Calu3 (cell line): Measurements from ENCODE around the gene LGALS7. TPM values are rescaled to one million over a fixed set of nuclear protein-coding genes. Genes with fewer than 3 reads are reported as not detected.
"Not testable (repeated sequence)": the region's sequence is repeated elsewhere in the genome, so short reads cannot be mapped to it uniquely, and the experiment has no call there.

Experiments used
- BruUV-seq: library from RNA; stranded (reverse); fragments of 400-500 nt; replicated peaks from 2 replicates; lab custom pipeline; 2021; lab: Mats Ljungman, UMichigan
- CTCF ChIA-PET: fragments of 300-600 bp; sonication (Branson Sonifier 250); formaldehyde crosslinking; loops from one replicate; lab custom pipeline; 2022; ENCODE audit warnings: antibody characterized with exemption; lab: Charles Lee
- DNase-seq: peaks from one replicate; pipeline ENCODE4 v3.0.0; 2022
- H3K27ac Mint-ChIP-seq: one replicate; pipeline ENCODE4 v1.8.0; 2022; ENCODE audit warnings: mixed read lengths; ENCODE audit not compliant: unreplicated experiment
- H3K27me3 Mint-ChIP-seq: one replicate; pipeline ENCODE4 v1.8.0; 2022; ENCODE audit warnings: mixed read lengths; ENCODE audit not compliant: unreplicated experiment
- H3K36me3 Mint-ChIP-seq: one replicate; pipeline ENCODE4 v1.8.0; 2022; ENCODE audit warnings: mild to moderate bottlenecking, moderate library complexity, mixed read lengths; ENCODE audit not compliant: insufficient read depth, unreplicated experiment
- H3K4me1 Mint-ChIP-seq: one replicate; pipeline ENCODE4 v1.8.0; 2022; ENCODE audit warnings: mild to moderate bottlenecking, low read depth, mixed read lengths; ENCODE audit not compliant: unreplicated experiment
- H3K4me3 Mint-ChIP-seq: one replicate; pipeline ENCODE4 v1.8.0; 2022; ENCODE audit warnings: mild to moderate bottlenecking, low read depth, moderate library complexity, mixed read lengths; ENCODE audit not compliant: unreplicated experiment
- H3K9me3 Mint-ChIP-seq: one replicate; pipeline ENCODE4 v1.8.0; 2022; ENCODE audit warnings: low read depth, mixed read lengths; ENCODE audit not compliant: unreplicated experiment
- CTCF ChIP-seq: fragments of 200-600 bp; IDR thresholded peaks from one replicate; pipeline ENCODE4 v1.8.0; 2022; ENCODE audit warnings: antibody characterized with exemption; ENCODE audit not compliant: unreplicated experiment
- intact Hi-C: fragments of 100-400 bp; cut with micrococcal nuclease; formaldehyde crosslinking; loops from one replicate; pipeline ENCODE4 v1.10.0; 2022; ENCODE audit not compliant: unreplicated experiment
- total RNA-seq: library from RNA; stranded (reverse); gene quantifications from 2 replicates; pipeline ENCODE4 v1.2.3, GENCODE V29; 2022

LGALS7 gene
- total RNA-seq, 1 experiment from 2014 or later = not detected

DNA sequence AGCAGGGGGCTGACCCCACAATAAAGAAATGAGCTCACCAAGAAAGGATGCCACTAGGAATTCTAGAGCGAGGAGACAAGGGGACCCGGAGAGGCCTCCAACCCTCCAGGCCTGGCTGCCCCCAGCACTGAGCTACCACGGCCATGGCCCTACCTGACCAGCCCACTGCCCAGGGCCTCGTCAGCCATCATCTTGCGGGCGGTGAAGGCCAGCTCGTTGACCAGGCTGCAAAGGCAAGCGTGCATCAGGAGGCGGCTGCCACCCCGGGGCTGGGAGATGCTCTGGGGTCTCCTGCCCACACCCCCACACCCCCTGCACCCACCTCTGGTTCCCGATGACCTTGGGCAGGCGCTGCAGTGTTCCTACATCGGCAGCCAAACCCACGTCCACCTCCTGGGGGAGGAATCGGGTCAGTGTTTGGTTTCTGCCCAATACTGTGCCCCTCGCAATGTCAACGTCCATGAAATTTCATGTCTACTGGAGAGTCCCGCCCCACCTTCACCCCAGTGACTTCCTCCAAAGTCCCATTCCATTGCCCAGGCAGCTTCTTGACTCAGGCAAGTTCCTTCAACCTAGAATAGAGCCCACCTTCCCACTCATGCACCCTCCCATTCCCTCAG, 42.9 kb upstream of the LGALS7 start:
- intact Hi-C loops = no loop called here
- Mint-ChIP-seq H3K9me3 (no peaks in the 10 kb centered on the region), H3K4me3 (no peak overlapping the region), H3K27me3 (no peaks in the 10 kb centered on the region), H3K36me3 (peaks cover 82% of the 10 kb centered on the region), H3K4me1 (peaks cover 42% of the 10 kb centered on the region), H3K27ac (peak overlapping the region; percentile 60)
- DNase-seq = no peak
- BruUV-seq = no TSS peak
- TF ChIP-seq CTCF = no peak
- CTCF ChIA-PET = interaction anchor here (1.6 kb wide), 1 partner anchor 16 kb away, joined by 3 read pairs; the partner anchor contains the start of gene ECH1

- BruUV-seq = TSS peak; percentile 0
- no peak for DNase-seq
- Mint-ChIP-seq H3K36me3 (peaks cover 81% of the 10 kb centered on the region), H3K27ac (peak overlapping the region; percentile 31), H3K4me3 (no peak overlapping the region), H3K4me1 (peaks cover 35% of the 10 kb centered on the region), H3K27me3 (no peaks in the 10 kb centered on the region), H3K9me3 (no peaks in the 10 kb centered on the region)
- CTCF ChIA-PET = no interaction called here
- no peak for TF ChIP-seq CTCF
- intact Hi-C loops = no loop called here
Measured at GRCh38 chr19:38815059-38816001, 42.0 kb upstream of the LGALS7 start.

- H3K9me3 Mint-ChIP-seq, H3K27me3 Mint-ChIP-seq, H3K4me3 Mint-ChIP-seq, DNase-seq, H3K27ac Mint-ChIP-seq: not testable (repeated sequence)
- Mint-ChIP-seq H3K36me3 (peaks cover 81% of the 10 kb centered on the region), H3K4me1 (peaks cover 31% of the 10 kb centered on the region)
- CTCF ChIA-PET = interaction anchor here (0.6 to 0.7 kb wide), 3 partner anchors 66 to 195 kb away, joined by 3 to 5 read pairs (median 3); partner anchors contain the start of gene EIF3K
- intact Hi-C loops = loop anchor here (5.0 kb wide), 1 partner anchor 82 kb away; no protein-coding TSS in a partner anchor
- TSS peak; percentile 80 for BruUV-seq
Measured at GRCh38 chr19:38813932-38814331, 40.6 kb upstream of the LGALS7 start.

GRCh38 chr19:38813323-38813722, 40.0 kb upstream of the LGALS7 start:
- Mint-ChIP-seq H3K9me3 (peaks cover 2% of the 10 kb centered on the region), H3K36me3 (peaks cover 83% of the 10 kb centered on the region), H3K4me3 (peak overlapping the region; percentile 89), H3K4me1 (peaks cover 29% of the 10 kb centered on the region), H3K27ac (peak overlapping the region; percentile 90), H3K27me3 (no peaks in the 10 kb centered on the region)
- BruUV-seq = no TSS peak
- no peak for TF ChIP-seq CTCF
- intact Hi-C loops = loop anchor here (5.0 kb wide), 1 partner anchor 81 kb away; no protein-coding TSS in a partner anchor
- CTCF ChIA-PET = interaction anchor here (0.8 to 1.2 kb wide), 3 partner anchors 9 to 87 kb away, joined by 3 to 7 read pairs (median 3); partner anchors contain the start of genes NFKBIB and SIRT2
- no peak for DNase-seq
